Panc1 (cell line): ENCODE data around the gene KCTD5. TPM values are rescaled to one million over a fixed set of nuclear protein-coding genes. Genes with fewer than 3 reads are reported as not detected.
"Not testable (repeated sequence)": the region's sequence is repeated elsewhere in the genome, so short reads cannot be mapped to it uniquely, and the experiment has no call there.

Experiments used
- ATAC-seq: fragments of 200-7000 bp; cut with Tn5 transposase; 2 replicates; pipeline ENCODE4 v1.9.1; 2020; ENCODE audit warnings: mild to moderate bottlenecking, moderate library complexity
- BruUV-seq: library from RNA; stranded (reverse); fragments of 400-500 nt; replicated peaks from 2 replicates; lab custom pipeline; 2021; lab: Mats Ljungman, UMichigan
- CTCF ChIA-PET: fragments of 300-600 bp; sonication (Branson Sonifier 250); formaldehyde crosslinking; loops from one replicate; lab custom pipeline; 2022; ENCODE audit warnings: antibody characterized with exemption; lab: Charles Lee
- POLR2A ChIA-PET: fragments of 300-600 bp; sonication (Branson Sonifier 250); formaldehyde crosslinking; loops from one replicate; lab custom pipeline; 2022; ENCODE audit warnings: antibody characterized with exemption; lab: Charles Lee
- DNase-seq: peaks from one replicate; pipeline ENCODE4 v3.0.0-alpha.2; 2010; ENCODE audit warnings: low read depth, low spot score
- H3K27ac ChIP-seq: 2 replicates; pipeline ENCODE4 v1.5.1; 2011; ENCODE audit warnings: mild to moderate bottlenecking, low read length, inconsistent platforms
- H3K27me3 ChIP-seq: fragments of 200-500 bp; sonication (Bioruptor generic); 2 replicates; pipeline ENCODE4 v1.6.0; 2014; ENCODE audit warnings: low read length, inconsistent platforms; ENCODE audit not compliant: control insufficient read depth, insufficient read depth
- H3K36me3 ChIP-seq: fragments of 200-500 bp; sonication (Bioruptor generic); 2 replicates; pipeline ENCODE4 v1.5.1; 2014; ENCODE audit warnings: inconsistent platforms, mild to moderate bottlenecking, low read length, moderate library complexity; ENCODE audit not compliant: control insufficient read depth, insufficient read depth
- H3K4me1 ChIP-seq: 2 replicates; pipeline ENCODE4 v1.5.1; 2011; ENCODE audit warnings: inconsistent platforms, mild to moderate bottlenecking, low read length, moderate library complexity; ENCODE audit not compliant: control insufficient read depth, insufficient read depth
- H3K4me3 ChIP-seq, 2 experiments: 2 replicates each; pipeline ENCODE4 v1.5.1; 2011 to 2012; ENCODE audit warnings: low read depth in 2 of 2, low read length in 2 of 2, mild to moderate bottlenecking in 2 of 2, inconsistent platforms in 1 of 2, moderate library complexity in 1 of 2
- H3K9me3 ChIP-seq: fragments of 200-500 bp; sonication (Bioruptor generic); 2 replicates; pipeline ENCODE4 v1.5.1; 2014; ENCODE audit warnings: low read depth, mild to moderate bottlenecking, inconsistent platforms, low read length, moderate library complexity; ENCODE audit not compliant: control insufficient read depth, insufficient read depth
- POLR2AphosphoS5 ChIP-seq: IDR thresholded peaks from 2 replicates; pipeline ENCODE4 v1.6.1; 2012; ENCODE audit warnings: mild to moderate bottlenecking, low read depth, low read length, moderate library complexity
- SIN3A ChIP-seq: IDR thresholded peaks from 2 replicates; pipeline ENCODE4 v1.6.1; 2012; ENCODE audit warnings: low read depth, mild to moderate bottlenecking, low read length, moderate library complexity, borderline replicate concordance; ENCODE audit not compliant: insufficient read depth
- TCF7L2 ChIP-seq: IDR thresholded peaks from 2 replicates; pipeline ENCODE4 v1.6.1; 2011; ENCODE audit warnings: mild to moderate bottlenecking, low read depth, low read length, inconsistent platforms
- in situ Hi-C: cut with HindIII; loops from 2 replicates; pipeline ENCODE4 v1.10.0; 2016; ENCODE audit warnings: low sequenced_read_pairs, low pct_unique_long_range_greater_than_20kb
- intact Hi-C: fragments of 100-400 bp; cut with micrococcal nuclease; formaldehyde crosslinking; loops from one replicate; pipeline ENCODE4 v1.10.0; 2022; ENCODE audit not compliant: unreplicated experiment
- total RNA-seq: library from RNA; stranded (reverse); gene quantifications from one replicate; pipeline ENCODE4 v1.2.1, GENCODE V29; 2021; ENCODE audit not compliant: unreplicated experiment
- TF ChIP-seq, protein P1 (sequence below): fragments of 450-650 bp; IDR thresholded peaks from 2 replicates; pipeline ENCODE4 v1.5.1; 2017; ENCODE audit warnings: mild to moderate bottlenecking
- TF ChIP-seq, protein P2 (sequence below), 2 experiments: IDR thresholded peaks; 2 replicates each; pipeline ENCODE4 v1.6.1; 2011 to 2012; ENCODE audit warnings: low read depth in 2 of 2, control low read depth in 1 of 2, low read length in 1 of 2, mild to moderate bottlenecking in 1 of 2, moderate library complexity in 1 of 2; ENCODE audit not compliant: insufficient read depth in 1 of 2

KCTD5 gene
- total RNA-seq, 1 experiment from 2014 or later: 61.1 TPM

DNA sequence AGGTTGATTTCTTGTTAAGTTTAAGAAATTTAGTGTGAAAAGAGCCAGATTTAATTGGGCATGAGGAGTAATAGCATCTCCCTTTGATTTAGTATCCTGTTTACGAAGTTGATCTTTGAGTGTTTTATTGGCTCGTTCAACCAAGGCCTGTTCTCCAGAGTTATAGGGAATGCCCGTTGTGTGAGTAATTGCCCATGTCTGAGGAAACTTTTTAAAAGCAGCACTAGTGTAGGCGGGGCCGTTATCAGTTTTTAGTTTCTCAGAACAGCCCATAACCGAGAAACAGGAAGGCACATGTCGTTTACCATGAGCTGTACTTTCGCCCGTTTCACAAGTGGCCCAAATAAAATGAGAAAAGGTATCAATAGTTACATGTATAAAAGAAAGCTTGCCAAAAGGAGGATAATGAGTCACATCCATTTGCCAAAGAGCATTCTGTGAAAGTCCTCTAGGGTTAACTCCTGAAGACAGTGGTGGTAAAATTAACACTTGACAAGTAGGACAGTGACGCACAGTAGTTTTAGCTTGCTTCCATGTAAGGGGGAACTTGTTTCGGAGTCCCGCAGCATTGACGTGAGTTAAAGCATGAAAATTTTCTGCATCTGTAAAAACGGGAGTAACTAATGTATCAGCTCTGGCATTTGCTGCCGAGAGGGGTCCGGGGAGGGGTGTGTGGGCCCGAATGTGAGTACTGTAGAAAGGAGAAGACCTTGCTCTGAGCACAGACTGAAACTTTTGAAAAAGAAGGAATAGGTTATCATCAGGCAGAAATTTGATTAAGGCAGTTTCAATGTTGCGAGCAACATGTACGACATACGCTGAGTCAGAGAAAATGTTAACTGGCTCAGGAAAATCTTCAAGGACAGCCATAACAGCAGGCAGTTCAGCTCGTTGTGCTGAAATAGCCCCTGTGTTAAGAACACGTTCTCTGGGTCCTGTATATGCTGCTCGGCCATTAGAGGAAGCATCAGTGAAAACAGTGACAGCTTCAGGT is 18.5 kb upstream of the KCTD5 start:
- no peaks in the 10 kb centered on the region for H3K9me3 ChIP-seq
- no peaks in the 10 kb centered on the region for H3K27me3 ChIP-seq
- intact Hi-C loops (no loop called here), in situ Hi-C loops (no loop called here)
- no peaks in the 10 kb centered on the region for H3K4me1 ChIP-seq
- H3K36me3 ChIP-seq: no peaks in the 10 kb centered on the region
- CTCF ChIA-PET: no interaction called here
- no peak overlapping the region for H3K27ac ChIP-seq
- H3K4me3 ChIP-seq: no peak overlapping the region
- POLR2A ChIA-PET: no interaction called here
- no TSS peak for BruUV-seq
- ATAC-seq (no peak), DNase-seq (no peak)
- TF ChIP-seq, protein P1, sequence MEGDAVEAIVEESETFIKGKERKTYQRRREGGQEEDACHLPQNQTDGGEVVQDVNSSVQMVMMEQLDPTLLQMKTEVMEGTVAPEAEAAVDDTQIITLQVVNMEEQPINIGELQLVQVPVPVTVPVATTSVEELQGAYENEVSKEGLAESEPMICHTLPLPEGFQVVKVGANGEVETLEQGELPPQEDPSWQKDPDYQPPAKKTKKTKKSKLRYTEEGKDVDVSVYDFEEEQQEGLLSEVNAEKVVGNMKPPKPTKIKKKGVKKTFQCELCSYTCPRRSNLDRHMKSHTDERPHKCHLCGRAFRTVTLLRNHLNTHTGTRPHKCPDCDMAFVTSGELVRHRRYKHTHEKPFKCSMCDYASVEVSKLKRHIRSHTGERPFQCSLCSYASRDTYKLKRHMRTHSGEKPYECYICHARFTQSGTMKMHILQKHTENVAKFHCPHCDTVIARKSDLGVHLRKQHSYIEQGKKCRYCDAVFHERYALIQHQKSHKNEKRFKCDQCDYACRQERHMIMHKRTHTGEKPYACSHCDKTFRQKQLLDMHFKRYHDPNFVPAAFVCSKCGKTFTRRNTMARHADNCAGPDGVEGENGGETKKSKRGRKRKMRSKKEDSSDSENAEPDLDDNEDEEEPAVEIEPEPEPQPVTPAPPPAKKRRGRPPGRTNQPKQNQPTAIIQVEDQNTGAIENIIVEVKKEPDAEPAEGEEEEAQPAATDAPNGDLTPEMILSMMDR: no peak
- TF ChIP-seq POLR2AphosphoS5 (no peak), SIN3A (no peak), TCF7L2 (no peak)
- TF ChIP-seq, protein P2, sequence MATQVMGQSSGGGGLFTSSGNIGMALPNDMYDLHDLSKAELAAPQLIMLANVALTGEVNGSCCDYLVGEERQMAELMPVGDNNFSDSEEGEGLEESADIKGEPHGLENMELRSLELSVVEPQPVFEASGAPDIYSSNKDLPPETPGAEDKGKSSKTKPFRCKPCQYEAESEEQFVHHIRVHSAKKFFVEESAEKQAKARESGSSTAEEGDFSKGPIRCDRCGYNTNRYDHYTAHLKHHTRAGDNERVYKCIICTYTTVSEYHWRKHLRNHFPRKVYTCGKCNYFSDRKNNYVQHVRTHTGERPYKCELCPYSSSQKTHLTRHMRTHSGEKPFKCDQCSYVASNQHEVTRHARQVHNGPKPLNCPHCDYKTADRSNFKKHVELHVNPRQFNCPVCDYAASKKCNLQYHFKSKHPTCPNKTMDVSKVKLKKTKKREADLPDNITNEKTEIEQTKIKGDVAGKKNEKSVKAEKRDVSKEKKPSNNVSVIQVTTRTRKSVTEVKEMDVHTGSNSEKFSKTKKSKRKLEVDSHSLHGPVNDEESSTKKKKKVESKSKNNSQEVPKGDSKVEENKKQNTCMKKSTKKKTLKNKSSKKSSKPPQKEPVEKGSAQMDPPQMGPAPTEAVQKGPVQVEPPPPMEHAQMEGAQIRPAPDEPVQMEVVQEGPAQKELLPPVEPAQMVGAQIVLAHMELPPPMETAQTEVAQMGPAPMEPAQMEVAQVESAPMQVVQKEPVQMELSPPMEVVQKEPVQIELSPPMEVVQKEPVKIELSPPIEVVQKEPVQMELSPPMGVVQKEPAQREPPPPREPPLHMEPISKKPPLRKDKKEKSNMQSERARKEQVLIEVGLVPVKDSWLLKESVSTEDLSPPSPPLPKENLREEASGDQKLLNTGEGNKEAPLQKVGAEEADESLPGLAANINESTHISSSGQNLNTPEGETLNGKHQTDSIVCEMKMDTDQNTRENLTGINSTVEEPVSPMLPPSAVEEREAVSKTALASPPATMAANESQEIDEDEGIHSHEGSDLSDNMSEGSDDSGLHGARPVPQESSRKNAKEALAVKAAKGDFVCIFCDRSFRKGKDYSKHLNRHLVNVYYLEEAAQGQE (IDR thresholded peaks at IDR 0.05; ENCODE audit: insufficient read depth in 1 of 2, low read depth in 2 of 2, low read length in 1 of 2): no peak

DNA sequence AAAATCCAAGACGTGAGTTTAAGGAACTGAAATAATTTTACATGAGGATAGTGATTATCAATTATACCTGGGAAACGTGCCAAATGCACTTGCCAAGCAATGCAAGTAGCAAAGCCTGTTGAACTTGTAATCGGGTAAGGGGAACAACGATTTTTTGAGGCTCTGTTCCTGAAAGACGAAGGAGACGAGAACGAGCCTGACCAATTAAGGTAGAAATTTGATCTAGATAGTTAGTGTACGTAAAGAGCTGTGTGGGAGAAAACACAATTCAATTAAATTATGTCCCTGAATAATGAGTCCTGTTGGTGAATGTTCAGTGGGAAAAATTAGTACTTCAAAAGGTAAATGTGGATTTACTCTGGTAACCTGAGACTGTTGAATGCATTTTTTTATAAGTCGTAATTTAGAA is 17.7 kb upstream of the KCTD5 start:
- ChIA-PET POLR2A (no interaction called here), CTCF (no interaction called here)
- TF ChIP-seq, protein P2 (IDR thresholded peaks at IDR 0.05; ENCODE audit: insufficient read depth in 1 of 2, low read depth in 2 of 2, low read length in 1 of 2): no peak
- TF ChIP-seq, protein P1: no peak
- TF ChIP-seq POLR2AphosphoS5: no peak
- no peak for TF ChIP-seq SIN3A
- TF ChIP-seq TCF7L2: no peak
- Histone ChIP-seq H3K27ac (no peak overlapping the region), H3K27me3 (no peaks in the 10 kb centered on the region), H3K4me1 (no peaks in the 10 kb centered on the region), H3K4me3 (no peak overlapping the region), H3K9me3 (no peaks in the 10 kb centered on the region), H3K36me3 (no peaks in the 10 kb centered on the region)
- in situ Hi-C loops (no loop called here), intact Hi-C loops (no loop called here)
- DNase-seq (no peak), ATAC-seq (no peak)
- BruUV-seq: no TSS peak

DNA sequence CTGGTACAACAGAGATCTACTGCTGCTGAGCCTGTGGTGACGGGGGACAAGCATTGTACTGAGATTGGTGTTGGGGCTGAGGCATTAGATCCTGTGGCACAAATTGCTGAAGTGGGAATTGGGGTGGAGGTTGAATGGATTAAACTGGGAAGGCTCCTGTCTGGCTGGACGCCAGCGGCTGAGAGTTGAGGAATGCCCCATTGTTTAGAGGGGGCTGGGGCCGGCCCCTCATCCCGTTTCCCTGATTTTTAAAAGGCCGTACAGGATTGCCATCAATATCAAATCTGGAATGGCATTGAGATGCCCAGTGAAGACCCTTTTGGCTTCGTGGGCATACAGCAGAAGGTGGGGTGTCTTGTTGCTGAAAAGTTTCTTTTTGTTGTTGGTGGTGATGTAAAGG is 15.7 kb upstream of the KCTD5 start:
- ATAC-seq, H3K4me3 ChIP-seq, intact Hi-C loops, H3K27ac ChIP-seq, H3K27me3 ChIP-seq, in situ Hi-C loops, DNase-seq, H3K36me3 ChIP-seq, H3K9me3 ChIP-seq, CTCF ChIA-PET, H3K4me1 ChIP-seq, POLR2A ChIA-PET, BruUV-seq: not testable (repeated sequence)
